Activated T-cell treated with anti-CD3 and anti-CD28 coated beads, Interleukin-2, amount 50 U/mL, for 1 hour (primary cell): ENCODE results near the gene IL1RL2.

Experiments
- DNase-seq: peaks from one replicate; pipeline ENCODE4 v3.0.0-alpha.2; 2020

The IL1RL2 gene

DNA sequence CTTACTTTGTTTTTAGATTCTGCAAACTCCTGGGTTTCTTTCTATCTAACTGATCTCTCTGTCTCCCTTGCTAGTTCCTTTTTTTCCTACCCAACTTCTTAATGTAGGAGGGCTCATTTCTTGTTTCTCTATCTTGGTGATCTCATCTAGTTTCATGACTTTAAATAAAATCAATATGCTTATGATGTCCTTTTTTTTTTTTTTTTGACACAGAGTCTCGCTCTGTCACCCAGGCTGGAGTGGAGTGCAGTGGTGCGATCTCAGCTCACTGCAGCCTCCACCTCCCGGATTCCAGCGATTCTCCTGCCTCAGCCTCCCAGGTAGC, 82.3 kb downstream of the IL1RL2 start:
- DNase-seq: no peak

DNA sequence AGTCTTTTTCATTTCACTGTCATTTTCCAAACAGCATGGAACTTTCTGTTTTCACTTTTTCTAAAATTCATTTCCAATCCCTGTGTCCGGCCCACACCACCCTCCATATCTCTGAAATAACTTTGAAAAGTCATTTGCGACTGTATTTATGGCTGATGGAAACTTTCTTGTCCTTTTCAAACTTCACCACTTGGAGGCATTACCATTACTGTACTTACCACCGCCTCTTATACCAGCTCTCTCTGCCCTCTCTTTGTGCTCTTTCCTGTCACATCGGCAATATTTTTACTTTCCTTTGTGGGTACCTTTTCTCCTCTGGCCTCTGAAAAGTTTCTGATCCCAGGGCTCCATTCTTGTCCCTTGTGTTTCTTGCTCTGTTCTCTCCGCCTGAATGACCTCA, 85.0 kb downstream of the IL1RL2 start:
- DNase-seq: no peak

DNA sequence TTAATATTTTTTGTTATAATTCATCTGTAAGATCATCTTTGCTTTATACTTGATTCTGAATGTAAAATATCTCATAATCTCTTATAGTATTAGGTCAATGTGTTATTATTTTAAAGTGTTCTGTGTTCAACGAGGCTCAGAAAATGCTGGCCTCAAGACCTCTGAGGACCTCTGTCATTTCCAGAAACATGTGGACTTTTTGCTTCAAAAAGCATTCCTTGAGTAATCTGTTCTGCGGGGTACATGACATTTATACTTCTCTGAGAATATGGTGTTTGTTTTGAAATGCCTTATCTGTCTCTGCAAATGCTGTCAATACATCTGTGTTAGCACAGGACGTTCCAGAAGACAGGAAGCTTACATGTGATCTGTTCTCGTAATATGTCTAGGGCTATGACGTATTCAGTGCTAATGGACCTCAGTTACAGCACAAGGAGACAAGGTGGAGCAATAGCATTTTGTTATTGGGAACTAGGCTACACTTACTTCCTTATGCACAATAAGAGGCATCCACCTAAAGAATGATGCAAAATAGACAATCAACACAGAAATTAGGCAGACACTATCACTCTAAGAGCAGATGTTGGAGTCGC, 86.9 kb downstream of the IL1RL2 start:
- DNase-seq: no peak

DNA sequence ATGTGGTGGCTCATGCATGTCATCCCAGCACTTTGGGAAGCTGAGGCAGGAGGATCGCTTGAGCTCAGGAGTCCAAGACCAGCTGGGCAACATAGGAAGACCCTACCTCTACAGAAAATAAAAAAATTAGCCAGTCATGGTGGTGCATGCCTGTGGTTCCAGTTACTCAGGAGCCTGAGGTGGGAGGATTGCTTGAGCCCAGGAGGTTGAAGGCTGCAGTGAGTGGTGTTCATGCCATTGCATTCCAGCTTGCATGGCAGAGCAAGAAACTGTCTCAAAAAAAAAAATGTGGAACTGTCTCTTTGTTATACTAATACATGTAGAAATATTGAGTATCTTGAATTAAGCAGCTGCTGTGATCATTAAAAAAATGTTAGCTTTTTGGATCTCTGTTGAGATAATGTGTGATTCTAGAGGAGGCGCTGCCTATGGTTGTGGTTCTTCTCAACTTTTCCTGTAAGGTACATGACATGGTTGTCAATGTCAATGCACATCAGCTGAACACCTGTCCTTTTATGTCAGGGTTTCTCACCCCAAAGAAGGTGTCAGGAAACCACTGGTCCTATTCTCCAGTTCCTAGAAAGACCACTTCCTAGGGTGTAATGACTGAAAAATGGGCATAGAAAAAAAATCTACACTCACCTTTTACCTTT, 89.9 kb downstream of the IL1RL2 start:
- no peak for DNase-seq

DNA sequence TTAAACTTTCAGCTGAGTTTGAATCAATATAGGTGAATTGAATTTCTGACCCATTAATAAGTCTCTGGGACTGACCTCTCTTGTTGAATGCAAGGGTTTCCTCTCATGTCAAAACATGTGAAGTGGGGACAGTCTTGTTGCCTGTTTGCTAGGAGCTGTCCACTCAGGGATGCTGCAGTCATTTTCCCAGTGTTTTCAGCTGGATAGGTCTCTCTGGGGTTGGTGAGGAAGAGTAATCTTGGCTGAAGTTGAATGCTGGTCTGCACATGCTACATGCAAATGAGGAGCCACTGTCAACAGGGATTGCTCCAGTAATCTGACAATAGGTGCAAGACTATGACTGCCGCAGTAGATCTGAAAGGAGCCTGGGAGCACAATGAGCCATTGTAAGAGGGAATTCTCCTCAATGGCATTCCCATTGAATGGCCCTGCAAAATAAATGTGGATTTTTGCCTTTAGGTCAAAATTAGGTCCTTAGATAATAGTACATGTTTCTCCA, 90.4 kb downstream of the IL1RL2 start:
- DNase-seq: no peak

DNA sequence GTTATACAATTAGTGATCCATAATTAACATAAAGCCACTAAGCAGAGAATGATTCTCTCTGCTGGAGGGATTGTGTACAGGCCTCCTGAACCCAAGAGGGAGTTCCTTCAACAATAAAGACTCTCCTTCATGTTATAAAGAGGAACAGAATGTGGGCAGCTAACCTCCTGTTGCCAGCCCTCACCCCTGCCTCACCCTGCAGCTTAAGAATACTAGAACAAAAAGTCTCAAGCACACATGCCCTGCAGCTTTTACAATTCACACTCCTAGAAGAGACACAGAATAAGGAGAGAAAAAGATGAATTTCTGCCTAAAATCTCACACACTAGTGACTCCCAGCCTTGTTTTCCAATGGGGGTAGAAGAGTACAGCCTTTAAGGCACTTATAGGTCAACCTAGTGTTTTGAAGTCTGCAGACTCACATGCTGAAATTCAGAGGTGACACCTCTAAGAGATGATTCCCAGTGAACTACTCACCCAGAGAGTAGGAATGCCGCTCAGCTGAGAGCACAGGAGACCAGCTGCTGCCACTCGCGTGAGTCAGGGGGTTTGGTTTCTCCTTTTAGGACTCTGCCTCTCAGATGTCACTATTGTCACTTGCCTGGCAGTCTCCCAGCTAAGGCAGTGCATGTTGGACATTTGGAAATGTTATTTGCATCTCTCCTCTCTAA, 92.0 kb downstream of the IL1RL2 start:
- no peak for DNase-seq

DNA sequence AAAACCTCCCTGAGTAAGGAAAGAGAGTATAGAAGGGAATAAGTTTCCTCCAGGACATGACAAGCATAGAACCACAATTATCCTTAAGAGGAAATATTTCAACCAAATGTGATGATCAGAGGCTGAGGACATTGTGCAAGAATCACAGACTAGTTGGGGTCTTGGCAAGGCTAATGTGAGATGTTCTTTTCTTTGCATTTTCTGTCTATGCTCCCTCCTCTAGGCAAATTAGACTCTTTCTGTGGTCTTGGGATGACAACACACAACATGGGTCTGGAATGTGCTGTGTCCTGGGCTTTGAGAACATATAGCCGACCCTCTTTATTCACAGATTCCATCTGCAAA, 92.5 kb downstream of the IL1RL2 start:
- no peak for DNase-seq

DNA sequence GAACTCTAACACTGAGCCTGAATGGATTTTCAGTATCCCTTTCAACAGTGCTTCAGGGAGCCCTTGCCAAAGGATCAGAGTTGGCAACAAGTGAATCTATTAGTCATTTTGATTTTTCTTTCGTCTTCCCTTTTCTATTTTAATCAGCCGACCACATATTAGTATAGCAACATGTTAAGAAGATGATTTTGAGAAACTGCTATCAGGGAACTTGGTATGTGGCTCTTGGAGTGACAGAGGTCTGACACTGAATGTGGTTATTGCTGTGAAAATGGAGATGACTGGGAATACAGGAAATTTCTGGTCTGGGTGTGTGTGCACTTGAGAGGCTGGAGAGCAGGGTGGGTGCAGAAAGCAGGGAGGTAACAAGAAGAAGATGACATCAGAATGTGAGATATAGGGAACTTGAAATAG, 95.9 kb downstream of the IL1RL2 start:
- no peak for DNase-seq

DNA sequence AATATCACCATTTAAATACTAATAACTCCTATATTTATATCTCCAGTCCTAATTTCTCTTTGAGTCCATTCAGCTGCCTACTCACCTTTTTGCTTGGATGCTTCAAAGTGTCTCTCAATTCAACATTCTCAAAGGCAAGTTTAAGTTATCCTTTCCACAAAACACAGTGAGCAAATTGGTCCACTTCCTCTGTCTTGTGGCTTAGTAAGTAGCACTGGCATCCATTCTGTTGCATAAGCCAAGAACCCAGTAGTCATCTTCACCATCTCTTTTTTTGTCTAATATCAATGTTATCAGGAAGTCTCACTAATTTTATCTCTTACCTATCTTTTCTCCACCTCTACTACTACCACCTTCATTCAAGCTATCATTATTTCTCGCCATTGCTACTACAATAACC, 97.2 kb downstream of the IL1RL2 start:
- DNase-seq: no peak

DNA sequence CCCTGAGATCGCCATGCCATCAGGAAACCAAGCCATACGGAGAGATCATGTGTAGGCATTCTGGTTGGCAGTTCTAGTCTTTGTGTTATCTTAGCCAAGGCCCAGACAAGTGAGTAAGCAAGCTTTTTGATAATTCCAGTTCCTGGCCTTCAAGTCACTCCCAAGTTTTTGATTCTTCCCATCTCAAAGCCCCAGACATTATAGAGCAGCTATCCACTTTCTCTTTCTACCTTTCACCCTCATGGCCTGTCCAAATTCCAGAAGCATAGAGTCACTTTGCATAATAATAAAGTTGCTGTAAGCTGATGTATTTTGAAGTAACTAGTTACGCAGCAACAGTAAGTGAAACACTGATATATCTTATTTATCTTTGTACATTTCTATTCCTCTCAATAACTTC, 97.8 kb downstream of the IL1RL2 start:
- no peak for DNase-seq

DNA sequence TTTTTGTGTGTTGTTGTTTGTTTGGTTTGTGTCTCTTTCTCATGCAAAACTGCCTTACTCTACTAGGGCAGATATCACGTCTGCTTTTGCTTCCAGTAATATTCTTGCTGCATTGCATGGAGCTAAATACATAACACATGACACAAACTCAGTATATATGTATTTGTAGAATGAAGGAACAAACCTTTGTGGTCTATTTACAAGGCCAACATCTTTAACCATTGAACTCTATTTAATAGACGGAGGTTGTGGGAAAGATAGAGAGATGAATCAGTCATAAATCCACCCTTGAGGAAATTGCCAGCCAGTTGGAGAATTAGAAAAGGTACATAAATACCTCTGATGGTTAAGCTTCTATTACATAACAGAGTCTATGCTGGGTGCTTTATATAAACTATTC, 98.5 kb downstream of the IL1RL2 start:
- no peak for DNase-seq

DNA sequence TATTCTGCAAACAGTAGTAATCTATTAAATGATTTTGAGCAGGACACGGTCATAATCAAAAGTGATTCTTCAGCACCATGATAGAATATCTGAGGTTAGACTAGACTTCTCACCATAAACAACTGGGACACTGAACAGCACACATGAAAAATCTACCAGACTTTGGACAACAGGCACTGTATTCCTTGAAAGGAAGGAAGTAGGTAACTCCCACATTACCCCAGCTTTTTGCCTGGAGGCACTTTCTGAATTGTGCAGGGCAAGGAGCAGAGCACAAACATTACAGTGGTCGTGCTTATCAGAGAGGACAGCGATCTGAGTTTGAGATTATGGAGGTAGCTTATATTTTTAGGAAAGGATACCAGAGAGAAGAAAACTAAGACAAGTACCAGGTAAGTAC, 99.2 kb downstream of the IL1RL2 start:
- no peak for DNase-seq

DNA sequence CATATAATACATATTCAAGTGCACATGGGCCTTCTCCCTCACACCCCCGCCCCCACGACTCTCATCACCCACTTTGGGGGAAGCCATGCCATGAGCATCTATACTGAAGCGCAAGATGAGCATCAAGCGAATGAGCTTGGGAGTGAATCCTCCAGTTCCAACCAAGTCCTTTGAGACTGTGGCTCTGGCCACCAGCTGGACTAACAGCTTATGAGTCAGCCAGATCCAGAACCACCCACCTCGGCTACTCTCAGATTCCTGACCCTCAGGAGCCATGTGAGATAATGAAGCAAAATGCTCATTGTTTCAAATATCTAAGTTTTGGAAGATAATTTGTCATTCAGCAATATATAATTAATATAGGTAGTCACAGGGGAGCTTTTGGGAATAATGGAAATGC, 102.3 kb downstream of the IL1RL2 start:
- no peak for DNase-seq
